ENCODE results near the gene MTCH1.

Gene MTCH1, protein sequence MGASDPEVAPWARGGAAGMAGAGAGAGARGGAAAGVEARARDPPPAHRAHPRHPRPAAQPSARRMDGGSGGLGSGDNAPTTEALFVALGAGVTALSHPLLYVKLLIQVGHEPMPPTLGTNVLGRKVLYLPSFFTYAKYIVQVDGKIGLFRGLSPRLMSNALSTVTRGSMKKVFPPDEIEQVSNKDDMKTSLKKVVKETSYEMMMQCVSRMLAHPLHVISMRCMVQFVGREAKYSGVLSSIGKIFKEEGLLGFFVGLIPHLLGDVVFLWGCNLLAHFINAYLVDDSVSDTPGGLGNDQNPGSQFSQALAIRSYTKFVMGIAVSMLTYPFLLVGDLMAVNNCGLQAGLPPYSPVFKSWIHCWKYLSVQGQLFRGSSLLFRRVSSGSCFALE

DNA sequence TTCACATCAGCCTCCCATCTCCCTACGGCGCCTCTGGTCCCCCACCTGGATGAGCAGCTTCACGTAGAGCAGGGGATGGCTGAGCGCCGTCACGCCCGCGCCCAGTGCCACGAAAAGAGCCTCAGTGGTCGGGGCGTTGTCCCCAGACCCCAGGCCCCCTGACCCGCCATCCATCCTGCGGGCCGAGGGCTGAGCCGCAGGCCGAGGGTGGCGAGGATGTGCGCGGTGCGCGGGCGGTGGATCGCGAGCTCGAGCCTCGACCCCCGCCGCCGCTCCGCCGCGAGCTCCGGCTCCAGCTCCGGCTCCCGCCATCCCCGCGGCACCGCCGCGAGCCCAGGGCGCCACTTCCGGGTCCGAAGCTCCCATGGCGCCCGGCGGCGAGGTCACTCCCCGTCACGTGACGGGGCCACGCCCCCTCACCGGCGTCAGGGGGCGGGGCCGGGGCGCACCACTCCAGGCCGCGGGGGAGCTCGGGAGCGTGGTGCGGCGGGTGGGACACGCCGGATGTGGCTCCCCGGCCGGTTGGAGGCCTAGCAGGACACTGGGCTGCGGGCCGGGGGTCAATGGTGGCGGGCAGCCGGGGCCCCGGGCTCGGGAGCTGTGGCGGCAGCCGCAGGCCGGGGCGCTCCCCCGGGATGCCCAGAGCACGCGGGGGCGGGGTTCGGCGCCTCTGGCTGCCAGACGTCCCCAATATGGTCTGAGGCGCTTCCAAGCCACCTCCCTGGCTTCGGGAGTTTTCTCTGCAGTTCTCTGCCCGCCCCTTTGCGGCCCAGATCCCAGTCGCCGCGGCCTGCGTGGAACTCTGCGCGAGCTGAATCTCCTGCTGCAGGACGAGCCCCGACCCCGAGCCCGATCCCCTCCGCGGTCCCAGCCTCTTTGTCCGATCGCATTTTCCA is at the start of gene MTCH1:
Gene MTCH1 (minus strand): TSS at position 389 of the 896 bp plus-strand sequence. CDS start 23 bp downstream, at position 366.
- peak; percentile 68 for DNase-seq (ENCODE audit: low read depth)

DNA sequence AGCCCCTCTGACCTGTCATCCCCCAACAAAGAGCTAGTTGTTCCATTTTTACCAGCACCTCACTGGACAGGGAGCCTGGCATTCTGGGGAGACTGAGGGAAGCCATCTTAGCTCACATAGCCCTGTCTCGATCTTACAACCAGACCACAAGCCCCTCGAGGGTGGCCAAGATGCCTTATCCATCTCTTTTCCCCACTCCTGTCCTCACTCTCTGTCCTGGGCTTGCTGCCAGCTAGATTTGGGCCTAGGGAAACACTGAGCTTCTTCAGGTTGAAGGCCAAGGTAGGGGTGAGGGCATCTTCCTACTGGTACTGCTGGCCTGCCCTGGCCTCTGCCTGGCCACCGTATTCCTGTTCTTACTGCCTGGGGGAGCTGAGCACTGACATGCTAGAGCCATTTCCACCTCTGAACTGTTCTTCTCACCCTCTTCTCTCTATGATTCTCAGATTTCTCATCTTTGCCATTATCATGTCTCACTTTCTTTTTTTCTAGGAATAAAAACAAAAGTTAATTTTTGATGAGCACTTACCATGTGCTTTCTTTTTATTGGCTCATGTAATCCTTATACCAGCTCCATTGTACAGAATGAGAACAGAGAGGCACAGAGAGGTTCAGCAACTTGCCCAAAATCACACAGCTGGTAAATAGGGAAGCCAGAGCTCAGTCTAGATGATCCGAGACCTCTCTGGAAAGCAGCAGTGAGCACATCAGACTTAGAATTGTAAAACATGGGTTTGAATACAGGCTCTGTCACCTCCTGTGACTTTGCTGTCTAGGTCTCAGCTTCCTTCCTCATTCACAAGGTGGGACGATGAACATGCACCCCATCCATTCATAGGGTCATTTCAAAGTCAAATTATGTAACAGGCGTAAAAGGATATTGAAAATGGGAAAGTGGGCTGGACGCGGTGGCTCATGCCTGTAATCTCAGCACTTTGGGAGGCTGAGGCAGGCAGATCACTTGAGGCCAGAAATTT is 48.1 kb upstream of the MTCH1 start:
- no peak for DNase-seq (ENCODE audit: low read depth)

- no peak for DNase-seq (ENCODE audit: low read depth)
Measured at GRCh38 chr6:37033255-37033654, 47.3 kb upstream of the MTCH1 start.

- DNase-seq (ENCODE audit: low read depth), result no peak
Measured at GRCh38 chr6:37032239-37032638, 46.2 kb upstream of the MTCH1 start.

GRCh38 chr6:37030599-37030998 is 44.6 kb upstream of the MTCH1 start:
- DNase-seq (ENCODE audit: low read depth), result no peak

- peak; percentile 52 for DNase-seq (ENCODE audit: low read depth)
Measured at GRCh38 chr6:37029249-37029971, 43.4 kb upstream of the MTCH1 start.

GRCh38 chr6:37027811-37028469 is 41.9 kb upstream of the MTCH1 start:
- no peak for DNase-seq (ENCODE audit: low read depth)

GRCh38 chr6:37027036-37027720 is 41.2 kb upstream of the MTCH1 start:
- DNase-seq (ENCODE audit: low read depth), result no peak

DNA sequence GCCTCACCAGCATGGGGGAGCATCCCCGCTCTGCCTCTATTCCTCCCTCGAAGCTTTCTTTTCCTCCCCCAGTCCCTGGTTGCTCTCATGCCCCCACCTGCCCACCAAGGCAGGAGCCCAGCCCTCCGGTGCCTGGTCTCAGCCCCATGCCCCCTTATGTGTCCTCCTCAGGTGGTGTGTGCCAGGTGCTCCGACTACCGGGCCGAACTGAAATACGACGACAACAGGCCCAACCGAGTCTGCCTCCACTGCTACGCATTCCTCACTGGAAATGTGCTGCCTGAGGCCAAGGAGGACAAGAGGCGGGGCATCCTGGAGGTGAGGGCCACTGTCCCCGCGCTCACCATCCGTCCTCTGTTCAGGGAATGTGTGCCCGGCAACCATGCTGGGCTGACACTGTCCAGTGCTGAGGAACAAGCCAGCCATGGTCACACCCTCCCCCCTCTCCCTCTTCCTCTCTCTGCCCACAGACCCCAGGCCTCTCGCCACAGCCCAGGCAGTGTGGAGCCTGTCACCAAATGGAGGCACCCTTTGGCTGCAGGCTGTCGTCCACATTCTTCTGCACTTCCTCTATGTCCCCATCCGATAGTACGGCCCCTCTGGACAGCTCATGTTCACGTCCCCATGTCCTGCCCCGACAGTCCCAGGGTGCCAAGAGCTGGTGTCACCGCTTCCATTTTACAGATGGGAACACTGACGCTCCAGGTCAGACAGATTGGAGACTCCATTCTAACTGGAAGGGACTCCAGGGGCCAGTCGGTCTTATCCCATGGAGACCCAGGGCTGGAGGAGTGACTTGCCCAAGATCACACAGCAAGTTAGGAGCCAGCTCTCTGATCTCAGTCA is 39.8 kb upstream of the MTCH1 start:
- DNase-seq (ENCODE audit: low read depth), result no peak

DNA sequence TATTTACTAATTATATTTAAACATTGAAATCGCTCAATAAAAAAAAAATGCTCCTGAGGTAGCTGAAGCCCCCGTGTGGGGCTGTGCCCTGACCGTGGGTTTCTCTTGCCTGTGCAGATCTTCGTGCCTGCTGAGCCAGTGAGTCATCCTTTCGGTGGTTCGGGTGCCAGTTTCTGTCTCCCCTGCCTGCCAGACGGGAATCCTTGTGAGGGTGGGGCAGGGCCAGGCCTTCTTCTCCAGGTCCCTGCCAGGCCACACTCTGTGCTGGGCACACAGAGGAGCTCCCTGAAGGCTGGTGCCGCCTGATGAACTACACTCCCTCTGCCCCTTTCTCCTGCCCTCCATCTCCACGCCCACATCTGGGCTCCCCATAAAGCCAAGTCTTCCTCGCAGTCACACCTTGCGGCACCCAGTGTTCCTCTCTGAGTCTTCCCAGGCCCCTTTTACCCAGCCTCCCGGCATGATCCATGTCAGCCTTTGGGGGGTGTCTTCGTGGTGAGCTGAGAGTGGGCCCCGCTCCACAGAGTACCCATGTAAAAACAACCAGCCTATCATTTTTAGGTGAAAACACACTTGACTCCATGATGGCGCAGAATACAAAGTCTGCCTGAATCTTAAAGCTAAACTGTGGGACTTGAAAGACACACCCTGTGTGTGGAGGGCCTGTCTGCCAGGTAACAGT is 38.8 kb upstream of the MTCH1 start:
- no peak for DNase-seq (ENCODE audit: low read depth)

DNA sequence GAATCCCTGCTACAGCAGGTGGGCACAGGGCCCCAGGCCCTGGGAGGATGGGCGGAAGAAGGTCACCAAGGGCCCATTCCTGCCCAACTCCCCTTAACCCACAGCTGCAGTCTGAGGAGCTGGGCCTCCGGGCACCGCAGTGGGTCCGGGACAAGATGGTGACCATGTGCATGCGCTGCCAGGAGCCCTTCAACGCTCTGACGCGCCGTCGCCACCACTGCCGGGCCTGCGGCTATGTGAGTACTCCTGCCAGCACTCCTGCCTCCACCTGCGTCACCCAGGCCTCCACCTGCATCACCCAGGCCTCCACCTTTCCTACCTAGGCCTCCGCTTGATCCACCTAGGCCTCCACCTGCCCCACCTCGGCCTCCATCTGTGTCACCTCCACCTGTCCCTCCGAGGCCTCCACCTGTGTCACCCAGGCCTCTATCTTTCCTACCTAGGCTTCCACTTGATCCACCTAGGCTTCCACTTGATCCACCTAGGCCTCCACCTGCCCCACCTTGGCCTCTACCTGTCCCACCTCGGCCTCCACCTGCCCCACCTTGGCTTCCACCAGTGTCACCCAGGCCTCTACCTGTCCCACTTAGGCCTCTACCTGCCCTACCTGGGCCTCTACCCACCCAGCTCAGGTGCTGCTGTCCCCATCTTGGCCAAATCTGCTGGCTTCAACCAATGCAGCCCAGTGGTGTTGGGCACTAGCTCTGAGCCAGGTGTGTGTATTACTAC is 36.3 kb upstream of the MTCH1 start:
- DNase-seq (ENCODE audit: low read depth), result no peak

GRCh38 chr6:37021356-37022129 is 35.5 kb upstream of the MTCH1 start:
- DNase-seq (ENCODE audit: low read depth), result no peak

GRCh38 chr6:37020812-37021211 is 34.8 kb upstream of the MTCH1 start:
- no peak for DNase-seq (ENCODE audit: low read depth)

GRCh38 chr6:37020381-37020780 is 34.4 kb upstream of the MTCH1 start:
- DNase-seq (ENCODE audit: low read depth), result no peak

- DNase-seq (ENCODE audit: low read depth), result no peak
Measured at GRCh38 chr6:37019065-37019450, 33.1 kb upstream of the MTCH1 start.

DNA sequence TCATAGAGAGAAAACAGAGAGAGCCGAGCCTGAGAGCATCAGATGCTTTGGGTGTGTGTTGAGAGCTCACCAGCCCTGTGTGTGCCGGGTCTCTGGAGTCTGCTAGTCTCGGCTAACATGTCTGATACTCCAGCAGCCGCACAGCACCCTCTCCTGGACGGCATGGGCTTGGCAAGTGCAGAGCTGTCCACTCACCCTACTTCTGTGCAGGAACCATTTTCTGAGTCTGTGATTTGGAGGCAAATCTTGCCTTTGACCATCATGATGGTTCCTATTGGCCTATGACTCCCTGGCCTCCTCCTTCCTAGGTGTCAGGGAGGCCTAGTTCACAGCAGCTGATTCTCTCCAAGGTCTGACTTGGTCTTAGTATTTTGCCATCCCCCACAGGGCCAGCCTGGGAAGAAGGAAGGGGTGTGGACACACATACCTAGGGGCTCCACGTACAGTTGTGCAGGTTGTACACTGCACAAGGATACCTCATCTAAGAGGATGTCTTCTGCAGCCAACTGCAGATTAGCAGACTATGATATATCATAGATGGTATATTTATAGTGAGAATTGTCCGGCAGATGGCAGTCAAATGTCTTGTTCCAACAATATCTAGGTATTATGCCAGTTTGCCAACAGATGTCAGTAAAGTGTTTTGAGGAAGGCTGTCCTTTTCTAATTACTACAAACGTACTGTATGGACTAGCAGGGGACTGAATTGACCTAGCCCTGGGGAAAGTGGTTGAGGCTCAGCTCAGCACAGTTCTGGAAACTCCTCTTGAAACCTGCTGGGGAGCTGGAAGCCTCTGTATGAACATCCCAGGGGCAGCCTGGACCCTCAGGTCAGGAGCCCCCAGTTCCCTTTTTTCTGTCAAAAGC is 32.4 kb upstream of the MTCH1 start:
- DNase-seq (ENCODE audit: low read depth), result peak; percentile 73

Data from HS-27A (cell line).